ENCODE results near the gene RPF1. TPM values are rescaled to one million over a fixed set of nuclear protein-coding genes. Genes with fewer than 3 reads are reported as not detected.

The RPF1 gene
- total RNA-seq, 1 experiment from 2014 or later: 23.4 TPM

DNA sequence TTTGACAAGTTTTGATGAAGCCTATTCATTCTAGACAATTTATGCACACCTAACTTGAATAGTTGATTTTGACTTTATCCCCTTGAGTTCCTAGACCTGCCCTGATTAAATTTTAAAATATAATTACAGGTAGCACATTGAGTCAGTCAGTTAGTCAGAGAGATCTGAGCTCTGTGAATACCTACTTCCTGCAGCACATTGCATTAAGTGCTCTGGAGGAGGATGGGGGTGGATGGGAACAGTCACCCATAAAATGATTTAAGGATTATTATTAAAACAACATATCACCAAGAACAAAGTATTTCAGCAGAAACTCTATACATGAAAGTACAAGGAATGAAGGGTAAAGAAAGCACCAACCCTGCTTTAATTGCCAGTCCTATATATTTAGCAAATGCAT lies 11.8 kb upstream of the RPF1 start:
- CTCF ChIA-PET: no interaction called here

DNA sequence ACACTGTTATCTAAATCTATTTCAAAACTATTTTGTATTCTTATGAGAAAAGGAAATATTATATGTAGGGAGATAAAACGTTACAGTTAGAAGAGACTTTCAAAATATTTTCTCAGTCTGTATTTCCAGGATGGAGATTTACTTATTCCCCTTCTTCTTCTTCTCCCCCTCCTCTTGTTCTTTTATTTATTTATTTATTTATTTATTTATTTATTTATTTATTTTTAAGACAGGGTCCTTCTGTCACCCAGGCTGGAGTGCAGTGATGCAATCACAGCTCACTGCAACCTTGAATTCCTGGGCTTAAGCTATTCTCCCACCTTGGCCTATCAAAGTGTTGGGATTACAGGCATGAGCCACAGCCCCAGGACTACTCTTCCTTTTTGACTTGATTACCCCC lies 2.8 kb upstream of the RPF1 start:
- BruUV-seq (replicated peaks): no TSS peak
- Histone ChIP-seq H3K4me1 (replicated peaks; ENCODE audit: insufficient read depth) (peaks cover 17% of the 10 kb centered on the region), H3K36me3 (ENCODE audit: low read depth) (peaks cover 2% of the 10 kb centered on the region; the same call in 1 of the 2 replicates), H3K9me3 (ENCODE audit: insufficient read depth, low read depth) (peaks cover 4% of the 10 kb centered on the region), H4K20me1 (ENCODE audit: insufficient read depth) (peaks cover 8% of the 10 kb centered on the region; the same call in 1 of the 2 replicates), H2AFZ (no peak overlapping the region), H3K4me2 (no peak overlapping the region), H3K27ac (no peak overlapping the region), H3K4me3 (no peak overlapping the region), H3K79me2 (ENCODE audit: low read depth) (peaks cover 19% of the 10 kb centered on the region), H3K9me2 (ENCODE audit: insufficient read depth) (no peaks in the 10 kb centered on the region), H3K27me3 (ENCODE audit: insufficient read depth, low read depth) (no peaks in the 10 kb centered on the region), H3F3A (ENCODE audit: insufficient read depth, low read depth) (no peaks in the 10 kb centered on the region)
- ChIA-PET CTCF (no interaction called here), POLR2A (ENCODE audit: unreplicated experiment) (no interaction called here)
- intact Hi-C loops (cut with micrococcal nuclease; ENCODE audit: unreplicated experiment): no loop called here
- DNase-seq: no peak
- TF ChIP-seq EZH2 (IDR thresholded peaks at IDR 0.05; ENCODE audit: low read depth): no peak

More for the DNA sequence above, 11.8 kb upstream of the RPF1 start:
- no peak for DNase-seq
- Histone ChIP-seq H4K20me1 (ENCODE audit: insufficient read depth) (no peaks in the 10 kb centered on the region), H3K36me3 (ENCODE audit: low read depth) (no peaks in the 10 kb centered on the region), H3K27ac (no peak overlapping the region), H3F3A (ENCODE audit: insufficient read depth, low read depth) (no peaks in the 10 kb centered on the region), H3K4me1 (replicated peaks; ENCODE audit: insufficient read depth) (no peaks in the 10 kb centered on the region), H3K9me2 (ENCODE audit: insufficient read depth) (no peaks in the 10 kb centered on the region), H2AFZ (no peak overlapping the region), H3K27me3 (ENCODE audit: insufficient read depth, low read depth) (no peaks in the 10 kb centered on the region), H3K4me3 (no peak overlapping the region), H3K9me3 (ENCODE audit: insufficient read depth, low read depth) (no peaks in the 10 kb centered on the region), H3K4me2 (no peak overlapping the region), H3K79me2 (ENCODE audit: low read depth) (no peaks in the 10 kb centered on the region)
- intact Hi-C loops (cut with micrococcal nuclease; ENCODE audit: unreplicated experiment): no loop called here
- BruUV-seq (replicated peaks): no TSS peak
- POLR2A ChIA-PET (ENCODE audit: unreplicated experiment): no interaction called here
- no peak for TF ChIP-seq EZH2 (IDR thresholded peaks at IDR 0.05; ENCODE audit: low read depth)
- TF ChIP-seq, protein P1, sequence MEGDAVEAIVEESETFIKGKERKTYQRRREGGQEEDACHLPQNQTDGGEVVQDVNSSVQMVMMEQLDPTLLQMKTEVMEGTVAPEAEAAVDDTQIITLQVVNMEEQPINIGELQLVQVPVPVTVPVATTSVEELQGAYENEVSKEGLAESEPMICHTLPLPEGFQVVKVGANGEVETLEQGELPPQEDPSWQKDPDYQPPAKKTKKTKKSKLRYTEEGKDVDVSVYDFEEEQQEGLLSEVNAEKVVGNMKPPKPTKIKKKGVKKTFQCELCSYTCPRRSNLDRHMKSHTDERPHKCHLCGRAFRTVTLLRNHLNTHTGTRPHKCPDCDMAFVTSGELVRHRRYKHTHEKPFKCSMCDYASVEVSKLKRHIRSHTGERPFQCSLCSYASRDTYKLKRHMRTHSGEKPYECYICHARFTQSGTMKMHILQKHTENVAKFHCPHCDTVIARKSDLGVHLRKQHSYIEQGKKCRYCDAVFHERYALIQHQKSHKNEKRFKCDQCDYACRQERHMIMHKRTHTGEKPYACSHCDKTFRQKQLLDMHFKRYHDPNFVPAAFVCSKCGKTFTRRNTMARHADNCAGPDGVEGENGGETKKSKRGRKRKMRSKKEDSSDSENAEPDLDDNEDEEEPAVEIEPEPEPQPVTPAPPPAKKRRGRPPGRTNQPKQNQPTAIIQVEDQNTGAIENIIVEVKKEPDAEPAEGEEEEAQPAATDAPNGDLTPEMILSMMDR (conservative IDR thresholded peaks at IDR 0.05): no peak

GRCh38 chr1:84479998-84480397 lies 932 bp downstream of the RPF1 start:
- TF ChIP-seq EZH2 (IDR thresholded peaks at IDR 0.05; ENCODE audit: low read depth): no peak
- TF ChIP-seq, protein P1 (conservative IDR thresholded peaks at IDR 0.05): no peak
- Histone ChIP-seq H2AFZ (peak overlapping the region; percentile 99), H3K79me2 (ENCODE audit: low read depth) (peaks cover 49% of the 10 kb centered on the region), H3K9me2 (ENCODE audit: insufficient read depth) (no peaks in the 10 kb centered on the region), H4K20me1 (ENCODE audit: insufficient read depth) (peaks cover 19% of the 10 kb centered on the region), H3K27me3 (ENCODE audit: insufficient read depth, low read depth) (no peaks in the 10 kb centered on the region), H3F3A (ENCODE audit: insufficient read depth, low read depth) (no peaks in the 10 kb centered on the region), H3K4me3 (peak overlapping the region; percentile 67), H3K36me3 (ENCODE audit: low read depth) (peaks cover 37% of the 10 kb centered on the region), H3K4me2 (peak overlapping the region; percentile 87), H3K27ac (peak overlapping the region; percentile 69; the same call in 1 of the 2 replicates), H3K9me3 (ENCODE audit: insufficient read depth, low read depth) (peaks cover 4% of the 10 kb centered on the region), H3K4me1 (replicated peaks; ENCODE audit: insufficient read depth) (peaks cover 22% of the 10 kb centered on the region)
- CTCF ChIA-PET: interaction anchor here (0.6 kb wide), 1 partner anchor 98 kb away, joined by 3 read pairs; no protein-coding TSS in a partner anchor
- no TSS peak for BruUV-seq (replicated peaks)
- intact Hi-C loops (cut with micrococcal nuclease; ENCODE audit: unreplicated experiment): no loop called here
- POLR2A ChIA-PET (ENCODE audit: unreplicated experiment): interaction anchor here (0.6 kb wide), 1 partner anchor 27 kb away, joined by 3 read pairs; the partner anchor contains the start of genes GNG5 and SPATA1
- DNase-seq: no peak

DNA sequence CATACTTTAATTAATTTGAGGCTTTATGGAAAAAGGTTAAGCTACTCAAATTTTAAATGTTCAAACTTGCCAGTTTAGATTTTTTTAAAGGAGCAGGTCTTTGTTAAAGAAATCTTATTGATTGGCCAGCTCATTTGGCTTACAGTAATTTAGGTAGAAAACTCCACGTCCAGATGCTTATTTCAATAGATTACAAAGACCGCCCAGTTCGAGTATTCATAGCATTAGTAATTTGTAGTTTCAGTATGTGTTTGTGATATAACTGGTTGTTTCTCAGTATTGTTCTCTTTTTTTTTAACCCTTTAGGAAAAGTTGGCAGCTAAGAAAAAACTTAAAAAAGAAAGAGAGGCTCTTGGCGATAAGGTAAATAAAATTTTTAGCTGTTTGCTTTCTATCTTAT lies 1.6 kb downstream of the RPF1 start:
- H3F3A ChIP-seq (ENCODE audit: insufficient read depth, low read depth): no peaks in the 10 kb centered on the region
- H3K27me3 ChIP-seq (ENCODE audit: insufficient read depth, low read depth): no peaks in the 10 kb centered on the region
- peak overlapping the region; percentile 67 for H3K4me3 ChIP-seq
- ChIA-PET POLR2A (ENCODE audit: unreplicated experiment) (interaction anchor here (0.6 kb wide), 2 partner anchors 26 to 139 kb away, joined by 3 read pairs; partner anchors contain the start of genes GNG5 and SPATA1), CTCF (interaction anchor here (0.5 kb wide), 1 partner anchor 776 kb away, joined by 7 read pairs; no protein-coding TSS in a partner anchor)
- peaks cover 56% of the 10 kb centered on the region for H3K79me2 ChIP-seq (ENCODE audit: low read depth)
- H3K36me3 ChIP-seq (ENCODE audit: low read depth): peaks cover 44% of the 10 kb centered on the region
- peaks cover 22% of the 10 kb centered on the region for H3K4me1 ChIP-seq (replicated peaks; ENCODE audit: insufficient read depth)
- peaks cover 19% of the 10 kb centered on the region for H4K20me1 ChIP-seq (ENCODE audit: insufficient read depth)
- no peak overlapping the region for H3K27ac ChIP-seq
- no peak overlapping the region for H2AFZ ChIP-seq
- H3K9me3 ChIP-seq (ENCODE audit: insufficient read depth, low read depth): peaks cover 4% of the 10 kb centered on the region
- TF ChIP-seq EZH2 (IDR thresholded peaks at IDR 0.05; ENCODE audit: low read depth): no peak
- no peaks in the 10 kb centered on the region for H3K9me2 ChIP-seq (ENCODE audit: insufficient read depth)
- no TSS peak for BruUV-seq (replicated peaks)
- intact Hi-C loops (cut with micrococcal nuclease; ENCODE audit: unreplicated experiment): no loop called here
- DNase-seq: no peak
- H3K4me2 ChIP-seq: peak overlapping the region; percentile 87
